HG02623 (cell line): Measurements from ENCODE around the gene RSPO3.

Experiments used
- ATAC-seq: cut with Tn5 transposase; IDR thresholded peaks from one replicate; pipeline ENCODE4 v1.9.1; 2021; ENCODE audit warnings: moderate library complexity; ENCODE audit not compliant: unreplicated experiment

RSPO3 gene

DNA sequence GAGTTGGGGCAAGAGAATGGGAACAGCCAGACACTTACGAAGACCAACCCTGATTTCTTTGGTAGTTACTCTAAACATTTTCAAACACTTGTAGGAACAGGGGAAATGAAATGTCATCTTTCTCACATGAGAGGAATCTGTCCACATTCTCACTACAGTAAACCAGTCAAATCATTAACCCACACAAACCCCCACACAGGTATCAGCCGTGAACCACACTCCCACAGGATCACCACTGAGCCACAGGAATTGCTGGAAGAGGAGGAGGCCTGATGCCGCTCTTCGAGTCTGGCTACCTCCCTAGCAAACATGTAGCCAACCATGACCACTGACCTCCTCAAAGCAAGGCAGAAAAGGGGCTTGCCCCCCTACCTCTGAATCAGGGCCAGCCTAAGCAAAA lies 6.9 kb upstream of the RSPO3 start:
- ATAC-seq = no peak

DNA sequence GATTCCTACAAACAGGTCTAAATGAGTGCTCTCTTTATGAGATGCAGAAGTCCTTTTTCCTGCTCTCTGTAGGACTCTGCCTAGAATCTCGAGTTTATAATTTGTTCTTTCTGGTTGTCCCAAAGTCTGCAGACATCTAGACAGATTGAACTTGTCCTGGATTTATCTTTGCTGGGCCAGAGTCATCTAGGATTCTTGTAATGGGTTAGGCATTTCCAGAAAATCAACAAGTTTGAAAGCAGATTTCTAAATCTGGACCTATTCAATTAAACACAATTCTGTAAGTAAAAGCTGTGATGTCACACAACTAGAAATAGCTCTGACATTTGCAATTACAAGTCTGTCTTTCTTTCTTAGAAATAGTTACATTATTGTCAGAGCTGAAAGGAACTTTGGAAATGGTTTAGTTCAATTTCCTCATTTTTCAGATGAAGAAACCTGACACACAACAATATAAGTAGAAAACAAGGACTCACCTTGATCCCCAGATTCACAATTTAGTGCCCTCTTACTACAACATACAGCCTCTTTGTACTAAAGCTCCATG lies 4.2 kb upstream of the RSPO3 start:
- ATAC-seq = no peak

DNA sequence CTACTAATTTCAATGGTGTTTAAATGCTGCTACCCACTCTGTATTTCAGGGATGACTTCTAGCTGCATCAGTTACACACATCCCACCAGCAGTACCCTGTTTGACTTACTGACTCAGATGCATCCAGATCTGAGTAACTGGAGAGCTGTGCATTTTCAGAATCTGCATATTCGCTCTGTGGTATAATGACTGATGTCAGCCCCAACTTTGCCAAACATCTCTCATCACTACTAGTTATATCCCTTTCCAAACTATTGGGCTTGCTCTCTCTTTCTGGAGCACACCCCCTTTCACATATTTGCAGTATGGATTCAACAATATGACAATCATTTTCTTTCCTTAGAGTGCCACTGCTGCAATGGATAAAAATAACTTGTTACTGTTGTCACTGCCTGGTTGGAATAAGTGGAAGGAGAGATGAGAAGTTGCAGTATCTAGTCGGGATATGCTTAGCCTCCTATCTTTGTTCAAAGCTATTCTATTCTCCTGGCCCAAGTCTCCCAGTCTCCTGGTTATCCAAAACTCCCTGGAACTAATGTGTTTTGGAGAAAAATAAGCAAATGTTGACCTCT lies 3.3 kb upstream of the RSPO3 start:
- ATAC-seq = no peak

DNA sequence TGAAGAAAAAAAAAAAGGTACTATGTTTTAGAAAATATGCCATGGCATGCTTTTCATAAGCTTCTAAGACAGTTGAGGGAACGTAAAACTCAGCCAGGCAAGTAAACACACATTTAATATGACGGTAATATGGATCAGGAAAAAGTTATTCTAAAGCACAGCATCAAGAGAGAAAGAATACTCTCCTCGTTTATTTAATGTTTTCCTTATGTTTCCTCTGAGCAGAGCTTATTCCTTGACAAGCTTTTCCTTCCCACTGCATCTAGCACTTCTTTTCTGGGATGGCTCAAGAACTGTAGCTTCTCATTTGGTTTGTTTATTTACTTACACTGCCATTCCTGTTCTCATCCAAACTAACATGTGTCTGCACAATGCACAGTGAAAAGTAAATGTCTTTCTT lies 2.7 kb upstream of the RSPO3 start:
- no peak for ATAC-seq

DNA sequence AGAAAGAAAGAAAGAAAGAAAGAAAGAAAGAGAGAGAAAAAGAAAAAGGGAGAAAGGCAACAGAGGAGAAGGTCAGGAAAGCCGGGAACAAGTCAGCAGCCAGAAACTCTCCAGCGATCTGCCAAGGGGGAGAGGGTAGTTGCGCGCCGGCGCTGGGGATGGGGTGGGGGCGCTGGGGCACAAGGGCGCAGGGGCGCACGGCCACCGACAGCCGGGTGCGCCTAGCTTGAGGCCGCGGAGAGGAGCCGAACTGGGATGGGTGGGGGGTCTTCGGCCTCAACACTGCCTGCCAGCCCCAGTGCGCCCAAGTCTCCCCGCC lies 533 bp upstream of the RSPO3 start:
- no peak for ATAC-seq

DNA sequence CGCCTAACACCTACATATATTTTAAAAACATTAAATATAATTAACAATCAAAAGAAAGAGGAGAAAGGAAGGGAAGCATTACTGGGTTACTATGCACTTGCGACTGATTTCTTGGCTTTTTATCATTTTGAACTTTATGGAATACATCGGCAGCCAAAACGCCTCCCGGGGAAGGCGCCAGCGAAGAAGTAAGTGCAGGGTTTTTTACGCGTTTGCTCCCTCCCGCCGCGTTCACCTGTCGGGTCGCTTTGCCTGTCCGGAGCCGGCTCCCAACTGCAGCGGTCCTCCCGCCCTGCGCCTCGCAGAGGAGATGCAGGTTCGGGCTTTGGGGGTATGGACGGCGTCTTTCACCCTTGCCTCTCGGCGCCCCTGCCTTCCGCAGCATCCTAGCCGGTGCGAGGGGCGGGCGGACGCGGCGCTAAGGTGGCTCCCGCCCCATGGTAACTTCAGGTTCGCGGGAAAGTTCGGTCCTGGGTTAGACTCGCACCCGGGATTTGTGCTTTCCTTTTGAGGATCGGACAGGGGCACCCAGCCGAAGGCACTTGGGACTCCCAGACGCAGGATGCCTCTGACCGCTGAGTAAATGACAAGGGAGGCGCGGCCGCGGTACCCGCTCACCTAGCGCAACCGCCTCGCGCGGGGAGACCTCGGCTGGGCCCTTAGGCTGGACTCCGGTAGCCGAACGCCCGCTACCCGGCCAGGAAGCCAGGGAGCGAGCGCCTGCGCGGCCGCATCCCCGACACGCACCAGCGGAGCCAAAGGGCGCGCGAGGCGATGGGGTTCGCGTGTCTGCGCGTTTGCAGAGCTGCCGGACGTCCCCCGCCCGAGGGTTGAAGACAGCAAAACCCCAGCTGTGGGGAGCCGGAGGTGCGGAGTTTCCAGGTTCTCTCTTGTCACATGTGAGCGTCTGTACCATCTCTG lies 891 bp downstream of the RSPO3 start:
- peak; percentile 50 for ATAC-seq

DNA sequence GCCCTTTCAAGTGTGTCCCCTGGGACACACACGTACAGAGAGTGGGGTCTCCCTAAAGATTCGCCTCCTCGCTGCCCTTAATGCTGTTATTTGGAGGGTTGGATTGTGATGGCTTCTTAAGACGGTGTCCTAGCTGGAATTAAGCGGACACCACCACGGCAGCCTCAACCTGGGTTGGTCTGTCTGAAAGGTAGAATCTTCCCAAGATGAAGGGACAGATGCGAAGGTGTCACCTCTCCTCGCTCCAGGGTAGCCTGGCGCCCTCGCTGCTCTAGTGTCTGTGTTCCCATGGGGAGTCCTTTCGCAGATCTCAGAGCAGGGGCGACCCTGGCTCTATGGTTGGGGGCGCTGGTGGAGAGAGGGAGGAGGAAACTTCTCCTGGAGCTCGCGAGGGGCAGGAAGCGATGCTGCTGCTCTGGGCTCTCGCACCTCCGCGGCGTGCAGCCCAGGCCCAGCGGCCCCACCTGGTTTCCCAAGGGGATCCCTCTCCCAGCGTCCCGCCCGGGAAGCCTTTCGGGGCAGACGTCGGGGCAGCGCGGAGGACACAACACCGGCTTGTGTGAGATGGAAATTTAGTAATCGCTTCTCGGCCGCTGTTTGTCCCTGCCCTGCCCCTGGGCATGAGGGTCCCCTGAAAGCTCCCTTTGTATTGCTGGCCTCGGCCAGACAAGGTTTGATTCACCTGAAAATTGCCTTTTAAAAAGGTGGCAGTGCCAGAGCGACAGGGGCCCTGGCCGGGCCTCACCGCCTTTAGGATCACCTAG lies 1.7 kb downstream of the RSPO3 start:
- ATAC-seq = no peak

DNA sequence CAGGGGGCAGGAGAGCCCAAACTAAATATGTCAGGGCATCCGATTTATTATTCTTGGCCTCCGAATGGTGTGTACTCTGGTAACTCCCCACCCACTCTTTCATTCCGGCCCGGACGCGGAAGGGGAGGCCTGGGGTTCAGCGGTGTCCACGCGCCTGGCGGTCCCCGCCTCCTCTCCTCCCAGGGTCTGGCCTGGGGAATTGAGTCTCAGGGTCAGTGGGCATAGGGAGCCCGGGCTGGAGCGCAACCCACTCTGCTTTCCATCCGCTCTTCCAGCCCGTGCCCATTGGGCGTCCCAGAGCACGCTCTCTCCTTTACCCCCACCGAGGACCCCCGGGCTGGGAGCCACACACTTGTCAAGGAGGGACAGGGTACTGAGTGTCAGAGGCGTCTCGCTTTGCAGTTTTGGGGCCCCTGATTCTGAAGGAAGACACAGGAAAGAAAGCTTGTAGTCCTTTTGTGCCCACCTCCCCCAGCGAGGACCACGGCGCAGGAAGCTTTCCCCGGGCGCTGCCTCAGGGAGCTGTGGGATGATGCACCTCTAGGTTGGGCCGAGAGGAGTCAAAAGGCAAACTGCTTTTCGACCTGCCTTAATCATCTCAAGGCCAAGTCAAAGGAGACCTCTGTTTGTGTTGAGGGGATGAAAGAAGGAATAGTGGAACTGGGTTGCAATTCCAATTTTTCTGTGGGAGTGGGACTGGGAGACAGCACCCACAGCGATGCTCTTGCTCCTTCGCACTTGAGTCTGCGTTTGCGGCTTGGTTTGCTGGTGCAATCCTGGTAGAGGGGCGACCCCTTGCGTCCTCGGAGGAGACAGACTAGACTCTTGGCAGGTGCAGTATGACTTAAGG lies 2.5 kb downstream of the RSPO3 start:
- peak; percentile 87 for ATAC-seq

DNA sequence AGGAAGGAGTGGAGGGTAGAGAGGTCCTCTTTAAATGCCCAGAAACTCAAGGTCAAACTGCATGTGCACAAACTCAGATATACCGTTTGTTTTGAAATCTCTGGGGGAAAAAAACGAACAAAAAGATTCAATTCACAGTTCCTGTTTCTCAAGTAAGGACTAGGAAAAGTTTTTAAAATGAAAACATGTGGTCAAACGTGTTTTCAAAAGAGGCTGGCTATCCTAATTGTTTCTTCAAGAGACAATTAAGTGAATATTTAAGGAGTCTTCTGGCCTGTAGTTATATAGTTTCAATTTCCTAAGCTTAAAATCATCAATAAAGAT lies 3.1 kb downstream of the RSPO3 start:
- ATAC-seq = no peak

DNA sequence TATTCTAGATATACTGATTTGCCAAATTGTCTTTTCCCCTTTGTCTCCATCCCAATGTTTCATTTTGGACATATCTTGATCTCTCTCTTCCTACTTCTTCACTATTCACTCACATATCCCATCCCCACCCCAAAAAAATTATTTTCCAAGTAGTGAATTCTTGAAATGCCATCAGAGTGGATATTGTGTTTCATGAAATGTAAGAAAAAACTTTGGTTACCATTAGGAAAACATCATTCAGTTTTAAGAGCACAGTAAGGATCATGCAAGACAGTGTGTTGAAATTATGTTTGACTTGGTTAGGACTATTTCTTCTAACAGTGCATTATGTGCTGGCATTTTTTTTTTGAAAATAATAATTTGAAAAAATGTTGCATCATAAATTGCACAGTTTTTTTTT lies 5.7 kb downstream of the RSPO3 start:
- ATAC-seq = no peak

DNA sequence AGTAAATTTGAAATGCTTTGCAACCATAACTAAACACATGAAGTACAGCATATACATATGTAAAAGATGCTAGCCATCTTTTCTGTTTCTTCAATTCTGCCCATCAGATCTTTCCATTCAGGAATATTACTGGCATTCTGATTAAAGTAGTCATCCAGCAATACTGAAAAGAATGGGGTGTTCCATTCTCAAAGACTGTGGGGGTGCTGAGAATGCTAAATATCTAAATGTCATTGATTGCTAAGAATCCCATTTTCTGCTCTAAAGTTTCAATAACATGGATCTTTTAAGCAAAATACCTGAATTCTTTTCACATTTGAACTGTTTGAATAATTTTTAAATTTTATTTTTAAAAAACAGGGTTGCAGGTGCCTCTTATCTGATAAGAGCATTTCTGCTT lies 6.2 kb downstream of the RSPO3 start:
- no peak for ATAC-seq

DNA sequence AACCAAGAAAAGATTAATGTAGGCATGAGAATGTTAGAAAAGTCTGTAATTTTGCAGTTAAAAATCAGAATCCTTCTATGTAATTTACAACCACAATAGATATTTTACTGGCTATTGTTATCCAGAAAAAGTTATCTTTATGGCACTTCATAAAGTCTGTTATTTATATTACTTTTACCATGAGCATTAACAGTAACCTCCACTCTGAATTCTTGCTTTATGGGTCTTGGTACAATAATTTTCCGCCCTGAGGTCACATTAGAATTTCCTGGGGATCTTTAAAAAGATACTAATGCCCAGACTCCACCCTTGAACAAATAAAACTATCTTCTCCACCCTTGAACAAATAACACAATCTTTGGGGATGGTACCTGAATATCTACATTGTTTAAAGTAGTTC lies 9.6 kb downstream of the RSPO3 start:
- no peak for ATAC-seq

DNA sequence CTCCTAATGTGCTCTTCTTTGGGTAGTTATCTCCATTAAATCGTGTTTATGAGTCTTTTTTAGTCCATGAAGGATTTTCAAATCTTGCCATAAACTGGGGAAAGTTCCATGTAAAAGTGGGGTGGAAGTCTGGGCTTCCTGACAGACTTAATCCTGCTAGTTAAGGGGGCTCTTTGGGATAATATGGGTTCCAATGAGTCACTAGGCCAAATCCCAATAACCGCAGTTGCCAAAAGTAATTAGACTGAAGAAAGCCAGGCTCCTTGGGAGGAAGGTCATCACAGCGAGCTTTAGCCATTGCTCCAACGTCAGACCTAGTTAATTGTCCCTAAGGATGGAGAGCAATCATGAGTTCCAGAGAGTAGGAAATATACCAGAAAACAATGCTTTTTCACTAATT lies 10.8 kb downstream of the RSPO3 start:
- no peak for ATAC-seq

DNA sequence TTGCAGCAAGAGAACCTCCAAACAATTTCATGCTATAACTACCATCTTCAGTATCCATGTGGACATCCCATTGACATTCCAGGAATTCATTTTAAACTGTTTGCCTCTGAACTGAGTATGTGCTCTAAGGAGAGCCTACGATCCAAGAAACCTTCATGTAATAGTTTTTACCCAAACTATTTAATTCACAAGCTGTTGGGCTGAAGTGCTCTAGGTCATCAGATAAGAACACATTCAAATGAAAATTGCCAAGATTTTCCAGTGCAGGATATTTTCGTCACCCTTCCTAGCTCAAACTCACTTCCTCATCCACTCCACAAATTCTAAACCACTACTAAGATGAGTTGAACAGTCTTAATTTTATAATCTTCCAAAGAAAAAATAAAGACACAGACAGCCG lies 12.8 kb downstream of the RSPO3 start:
- no peak for ATAC-seq

DNA sequence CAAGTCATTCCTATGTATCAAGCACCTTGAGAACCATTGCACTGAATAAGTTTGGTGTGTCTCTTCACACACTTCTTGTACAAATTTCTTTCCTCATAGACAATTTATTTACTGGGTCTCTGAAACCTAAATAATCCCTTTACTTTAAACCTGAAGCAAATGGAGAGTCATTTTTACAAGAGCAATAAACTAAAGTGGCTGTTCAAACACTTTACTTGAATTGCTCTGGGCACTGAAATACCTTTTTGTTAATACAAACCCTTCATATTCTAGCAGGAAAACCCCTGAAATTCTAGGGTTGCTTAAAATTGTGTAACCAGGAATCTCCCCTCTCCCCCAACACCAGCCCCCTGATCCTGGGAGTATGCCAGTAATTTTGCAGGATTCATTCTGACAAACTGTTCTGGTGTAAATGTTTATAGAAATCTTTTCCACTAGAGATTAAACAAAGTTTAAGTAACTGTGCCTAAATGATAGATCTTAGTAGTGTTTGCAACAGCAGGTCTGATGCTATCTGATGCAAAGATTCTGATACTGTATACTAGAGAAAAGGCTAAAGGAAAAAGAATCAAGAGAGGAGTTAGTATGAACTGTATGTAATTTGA lies 13.4 kb downstream of the RSPO3 start:
- no peak for ATAC-seq

DNA sequence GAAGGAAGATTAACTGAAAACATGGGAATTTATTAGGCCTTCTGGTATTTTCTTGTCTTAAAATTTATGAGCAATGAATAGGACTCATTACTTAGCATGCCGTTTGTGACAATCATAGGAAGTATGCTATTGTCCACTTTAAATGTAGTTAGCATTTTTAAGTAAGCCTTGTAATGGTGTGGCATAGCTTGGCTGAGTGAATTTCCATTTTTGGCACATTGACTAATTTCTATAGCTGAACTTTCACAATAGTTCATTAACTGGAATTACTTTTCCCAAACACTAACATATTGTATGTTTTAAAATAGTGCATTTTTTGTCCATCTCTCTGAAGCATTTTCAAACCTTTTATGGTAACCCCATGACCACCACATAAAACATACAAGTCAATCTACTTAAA lies 15.7 kb downstream of the RSPO3 start:
- ATAC-seq = no peak

DNA sequence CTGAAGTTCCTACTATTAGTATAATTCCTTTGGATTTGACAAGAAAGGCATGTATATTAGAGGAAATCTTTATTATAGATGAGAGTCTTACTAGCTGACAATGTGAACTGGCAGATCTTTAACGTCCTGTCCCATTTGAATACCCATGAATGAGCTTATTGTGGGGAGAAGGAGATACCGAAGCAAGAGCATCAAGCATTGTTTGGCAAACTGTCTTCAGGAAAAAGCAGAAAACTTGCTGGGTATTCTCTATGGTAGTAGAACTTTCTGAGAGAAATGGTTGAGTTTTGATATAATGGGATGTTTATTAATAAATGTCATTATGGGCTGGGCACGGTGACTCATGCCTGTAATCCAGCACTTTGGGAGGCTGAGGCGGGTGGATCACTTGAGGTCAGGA lies 18.3 kb downstream of the RSPO3 start:
- no peak for ATAC-seq

DNA sequence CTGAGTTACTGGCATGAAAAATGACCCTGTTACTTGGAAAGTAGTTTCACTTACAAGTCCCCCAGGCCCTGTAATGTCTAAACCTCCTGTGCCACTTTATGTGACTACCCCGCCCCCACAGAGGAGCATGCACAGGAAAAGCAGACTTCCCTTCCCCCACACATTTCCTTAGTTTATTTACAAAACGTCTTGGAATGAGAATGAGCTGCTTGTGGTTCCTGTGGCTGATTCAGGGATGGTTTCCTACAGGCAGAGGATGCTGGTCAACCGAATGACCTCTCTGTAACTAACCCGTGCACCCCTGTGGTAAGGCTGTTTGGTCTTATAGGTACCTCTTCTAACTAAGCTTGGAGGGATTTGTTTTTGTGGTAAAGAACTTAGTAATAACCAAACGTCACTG lies 28.5 kb downstream of the RSPO3 start:
- no peak for ATAC-seq

DNA sequence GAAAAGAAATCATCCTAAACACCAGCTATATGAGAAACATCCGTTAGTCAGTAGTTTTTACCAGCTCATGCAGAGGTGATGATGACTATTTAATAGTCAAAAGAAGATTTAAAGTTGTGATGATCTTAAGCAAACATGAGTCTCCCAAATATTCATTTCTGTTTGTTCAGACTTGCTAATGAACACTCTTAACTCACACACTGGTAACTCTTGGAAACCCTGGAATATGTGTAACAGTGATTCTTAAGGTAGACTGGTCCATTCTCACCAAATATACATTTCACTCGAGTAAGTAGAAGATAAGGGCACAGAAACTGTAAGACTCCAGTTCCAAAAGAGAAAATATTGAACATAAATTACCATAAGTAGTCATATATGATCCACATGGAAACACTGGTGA lies 29.1 kb downstream of the RSPO3 start:
- no peak for ATAC-seq

DNA sequence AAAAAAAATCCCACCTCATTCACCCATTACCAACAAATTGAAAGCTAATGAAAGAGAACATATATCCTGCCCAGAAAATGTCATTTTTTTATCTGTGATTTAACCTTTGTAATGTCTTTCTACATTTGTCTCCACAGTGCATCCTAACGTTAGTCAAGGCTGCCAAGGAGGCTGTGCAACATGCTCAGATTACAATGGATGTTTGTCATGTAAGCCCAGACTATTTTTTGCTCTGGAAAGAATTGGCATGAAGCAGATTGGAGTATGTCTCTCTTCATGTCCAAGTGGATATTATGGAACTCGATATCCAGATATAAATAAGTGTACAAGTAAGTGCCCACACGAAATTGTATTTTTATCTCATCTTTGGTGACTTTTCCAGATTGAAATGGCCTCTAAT lies 30.0 kb downstream of the RSPO3 start:
- ATAC-seq = no peak

DNA sequence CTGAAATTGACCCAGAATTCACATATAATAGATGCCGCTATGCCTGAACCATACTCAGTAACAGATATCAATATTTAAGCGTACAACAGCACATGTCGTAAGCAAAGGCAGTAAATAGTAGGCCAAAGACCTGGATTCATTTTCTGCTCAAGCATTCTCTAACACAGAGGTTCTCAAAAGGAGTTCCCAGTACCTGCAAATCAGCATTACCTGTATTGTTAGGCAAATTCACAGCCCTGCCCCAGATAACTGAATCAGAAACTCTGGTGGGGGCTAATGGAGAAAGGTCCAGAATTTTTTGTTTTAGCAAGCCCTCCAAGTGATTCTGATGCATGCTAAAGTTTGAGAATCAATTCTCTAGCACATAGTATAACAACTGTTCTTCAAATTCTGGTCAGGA lies 36.0 kb downstream of the RSPO3 start:
- no peak for ATAC-seq
